ENCODE data around the gene MUC12.
"Not testable (repeated sequence)": the region's sequence is repeated elsewhere in the genome, so short reads cannot be mapped to it uniquely, and the experiment has no call there.

DNA sequence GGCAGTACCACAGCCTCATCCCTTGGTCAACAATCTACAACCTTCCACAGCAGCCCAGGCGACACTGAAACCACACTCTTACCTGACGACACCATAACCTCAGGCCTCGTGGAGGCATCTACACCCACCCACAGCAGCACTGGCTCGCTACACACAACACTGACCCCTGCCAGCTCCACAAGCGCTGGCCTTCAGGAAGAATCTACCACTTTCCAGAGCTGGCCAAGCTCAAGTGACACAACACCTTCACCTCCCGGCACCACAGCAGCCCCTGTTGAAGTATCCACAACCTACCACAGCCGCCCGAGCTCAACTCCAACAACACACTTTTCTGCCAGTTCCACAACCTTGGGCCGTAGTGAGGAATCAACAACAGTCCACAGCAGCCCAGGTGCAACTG lies 25.3 kb downstream of the MUC12 start:
- TF ChIP-seq EP300, CTCF (IDR thresholded peaks at IDR 0.05): not testable (repeated sequence)
